ENCODE measurements around the gene ABHD12.

Gene ABHD12

DNA sequence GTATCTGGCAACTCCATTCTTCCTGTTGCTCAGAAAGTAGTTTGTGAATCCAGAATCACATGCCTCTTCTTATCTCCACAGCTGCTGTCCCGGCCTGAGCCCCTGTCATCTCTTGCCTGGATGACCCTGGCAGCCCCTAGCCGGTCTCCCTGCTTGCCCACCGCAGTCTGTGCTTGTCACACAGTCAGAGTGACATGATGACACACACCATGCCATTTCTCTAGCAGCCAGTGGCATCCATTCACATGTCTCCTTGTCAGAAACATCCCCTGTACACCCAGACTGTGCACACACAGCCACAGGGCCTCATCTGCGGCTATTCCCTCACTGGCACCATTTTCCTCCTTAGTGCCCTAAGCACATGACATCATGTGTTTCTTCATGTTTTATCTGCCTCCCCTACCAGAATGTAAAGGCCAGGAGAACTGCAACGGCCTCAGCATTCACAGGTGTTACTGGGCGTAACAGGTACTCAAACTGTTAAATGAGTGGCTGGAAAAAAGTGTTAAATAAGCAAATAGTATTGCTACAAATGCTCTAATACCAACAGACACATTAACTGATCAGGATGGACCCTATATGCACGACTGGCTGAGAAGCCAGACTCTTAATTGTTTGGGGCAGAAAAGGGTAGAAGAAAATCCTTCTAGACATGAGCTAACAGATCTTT, 9.6 kb downstream of the ABHD12 start:
- DNase-seq, result no peak

DNA sequence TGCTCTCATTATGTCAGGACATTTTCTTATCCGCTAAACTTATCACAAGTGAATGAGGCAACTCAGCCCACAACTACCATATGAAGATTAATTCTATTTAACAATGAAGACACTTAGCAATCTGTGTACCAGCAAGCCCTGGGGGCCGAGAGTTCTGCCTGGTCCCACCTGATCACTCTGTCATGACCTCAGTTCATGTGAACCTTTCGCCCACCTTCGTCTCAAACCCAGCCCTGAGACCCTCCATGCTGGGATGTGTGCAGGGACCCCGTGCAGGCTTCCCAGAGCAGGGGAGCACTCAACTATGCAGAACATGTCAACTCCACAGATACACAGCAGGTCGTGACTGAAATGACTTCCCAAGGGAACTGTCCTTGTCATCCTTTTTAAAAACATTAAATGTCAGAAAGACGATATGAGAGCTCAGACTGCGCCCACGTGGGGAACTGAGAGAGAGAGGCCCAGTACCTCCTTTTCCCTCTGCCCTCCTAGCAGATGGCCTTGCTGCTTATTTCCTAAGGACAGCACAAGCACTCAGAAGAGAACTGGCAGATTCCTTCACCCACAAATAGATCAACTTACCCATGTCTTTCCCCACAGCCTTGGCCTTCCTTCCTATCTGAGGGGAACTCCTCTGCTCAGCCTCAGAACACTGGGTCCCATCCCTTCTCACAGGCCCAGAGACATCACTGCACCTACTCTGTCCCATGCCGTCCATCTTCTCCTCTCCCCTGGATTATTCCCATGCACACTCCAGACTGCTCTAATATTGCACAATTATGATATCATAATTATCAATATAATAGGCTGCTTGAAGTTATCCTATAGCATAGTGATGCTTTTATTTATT, 11.5 kb downstream of the ABHD12 start:
- DNase-seq, result no peak

DNA sequence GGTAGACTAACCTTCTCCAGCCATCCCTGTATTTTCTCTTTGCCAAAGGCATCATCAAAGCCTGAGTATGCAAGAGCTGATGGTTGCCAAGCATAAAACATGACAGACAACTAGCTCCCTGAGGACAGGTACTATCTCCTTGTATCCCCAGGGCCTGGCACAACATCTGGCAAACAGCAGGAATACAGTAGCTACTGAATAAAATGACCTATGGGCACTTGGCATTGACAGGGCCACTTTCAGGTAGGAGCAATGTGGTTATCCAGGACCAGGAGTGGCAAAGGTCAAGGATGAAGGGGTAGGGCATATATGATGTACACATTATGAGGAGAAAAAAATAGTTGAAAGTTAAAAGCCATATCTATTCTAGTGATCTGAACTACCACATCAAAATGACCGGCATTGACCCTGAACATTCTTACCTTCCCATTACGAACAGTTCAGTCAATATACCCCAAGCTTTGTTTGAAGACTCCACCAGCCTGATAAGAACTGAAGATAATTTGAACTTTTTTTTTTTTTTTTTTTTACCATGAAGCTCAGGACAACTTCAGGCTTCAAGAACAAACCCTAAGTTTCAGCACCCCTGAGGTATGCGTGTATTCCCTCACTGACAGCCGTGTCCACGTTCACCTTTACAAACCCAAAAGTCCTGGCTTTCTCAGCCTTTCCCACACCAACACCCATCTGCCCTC, 12.3 kb downstream of the ABHD12 start:
- no peak for DNase-seq

DNA sequence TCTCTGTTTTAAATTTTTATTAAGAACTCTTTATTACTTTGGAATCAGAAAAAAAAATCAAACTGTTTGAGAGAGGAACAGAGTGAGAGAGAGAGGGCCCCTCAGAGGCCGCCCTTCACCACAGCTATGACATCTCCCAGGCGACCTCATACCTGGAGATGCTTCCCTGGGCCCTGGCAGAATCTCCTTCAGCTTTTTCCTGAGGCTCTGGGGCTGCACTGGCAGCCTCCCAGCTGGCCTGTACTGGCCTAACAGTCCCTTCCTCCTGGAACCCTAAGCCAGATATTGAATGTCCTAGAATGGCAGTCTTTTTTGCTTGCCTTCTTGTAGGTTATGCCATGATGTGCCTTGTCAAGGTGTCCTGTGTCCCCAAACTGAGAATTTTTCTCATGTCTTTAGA, 13.7 kb downstream of the ABHD12 start:
- no peak for DNase-seq

DNA sequence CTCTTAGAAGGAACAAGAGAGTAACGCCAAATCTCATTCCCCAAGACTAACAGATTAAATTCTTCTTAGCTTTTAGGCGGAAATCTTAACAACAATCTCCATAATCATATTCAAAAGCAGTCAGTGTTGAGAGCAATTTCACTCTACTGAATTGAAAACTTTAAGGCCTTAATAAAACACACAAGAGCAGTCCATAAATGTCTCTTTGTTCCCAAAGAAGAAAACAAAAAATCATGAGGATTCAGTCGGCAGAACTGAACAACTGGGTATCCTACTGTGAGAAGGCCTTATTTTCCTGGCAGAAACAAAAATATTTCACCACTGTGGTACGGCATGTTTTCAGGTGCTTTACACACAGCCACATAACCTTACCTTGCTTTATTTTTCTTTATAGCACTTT, 14.4 kb downstream of the ABHD12 start:
- DNase-seq, result no peak

DNA sequence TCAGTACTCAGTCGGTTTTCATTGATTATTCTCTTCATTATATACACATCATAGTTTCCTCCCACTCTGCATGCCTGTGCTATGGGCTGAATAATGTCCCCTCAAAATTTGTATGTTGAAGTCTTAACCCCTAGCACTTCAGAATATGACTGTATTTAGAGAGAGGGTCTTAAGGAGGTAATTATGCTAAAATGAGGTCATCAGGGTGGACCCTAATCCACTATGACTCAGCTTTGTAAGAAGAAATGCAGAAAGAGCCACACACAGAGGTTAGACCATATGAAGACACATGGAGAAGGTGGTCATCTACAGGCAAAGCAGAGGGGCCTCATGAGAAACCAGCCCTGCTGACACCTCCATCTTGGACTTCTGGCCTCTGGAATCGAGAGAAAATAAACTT, 15.8 kb downstream of the ABHD12 start:
- no peak for DNase-seq

DNA sequence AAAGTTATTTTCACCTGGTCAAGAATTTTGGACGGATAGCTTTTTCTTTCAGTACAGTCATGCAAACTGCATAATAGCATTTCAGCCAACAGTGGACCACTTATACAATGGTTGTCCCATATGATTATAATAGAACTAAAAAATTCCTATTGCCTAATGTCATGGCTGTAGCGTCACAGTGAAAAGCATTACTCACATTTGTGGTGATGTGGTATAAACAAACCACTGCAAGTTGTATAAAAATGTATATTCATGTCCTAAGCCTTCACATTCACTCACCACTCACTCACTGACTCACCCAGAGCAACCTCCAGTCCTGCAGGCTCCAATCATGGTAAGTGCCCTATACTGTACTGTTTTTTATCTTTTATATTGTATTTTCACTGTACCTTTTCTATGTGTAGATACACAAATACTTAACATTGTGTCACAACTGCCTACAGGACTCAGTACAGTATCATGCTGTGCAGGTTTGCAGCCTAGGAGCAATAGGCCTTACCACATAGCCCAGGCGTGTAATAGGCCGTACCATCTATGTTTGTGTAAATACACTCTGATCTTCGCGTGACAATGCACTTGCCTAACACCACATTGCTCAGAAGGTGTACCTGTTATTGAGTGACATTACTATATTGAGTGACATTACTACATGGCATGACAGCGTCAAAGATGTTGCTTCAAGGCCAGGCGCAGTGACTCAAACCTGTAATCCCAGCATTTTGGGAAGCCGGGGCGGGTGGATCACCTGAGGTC, 17.9 kb downstream of the ABHD12 start:
- DNase-seq, result no peak

DNA sequence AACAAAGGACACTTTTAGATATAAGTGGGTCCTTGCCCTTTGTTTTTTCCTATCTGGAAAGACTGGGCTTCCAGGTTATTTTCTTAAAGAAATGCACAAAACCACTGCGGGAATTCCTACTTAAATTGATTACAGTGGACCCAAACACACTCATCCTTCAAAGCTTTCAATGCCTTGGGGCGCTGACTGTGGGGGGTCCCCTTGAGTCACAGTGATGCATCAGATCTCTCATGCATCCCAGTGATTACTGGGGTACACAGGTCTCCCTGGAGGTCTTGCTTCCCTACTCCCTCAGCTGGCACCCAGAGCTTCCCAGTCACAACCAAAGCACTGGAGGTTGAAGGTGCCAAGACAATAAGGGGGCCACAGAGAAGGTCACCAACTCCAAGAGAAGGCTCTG, 20.7 kb downstream of the ABHD12 start:
- DNase-seq, result no peak

DNA sequence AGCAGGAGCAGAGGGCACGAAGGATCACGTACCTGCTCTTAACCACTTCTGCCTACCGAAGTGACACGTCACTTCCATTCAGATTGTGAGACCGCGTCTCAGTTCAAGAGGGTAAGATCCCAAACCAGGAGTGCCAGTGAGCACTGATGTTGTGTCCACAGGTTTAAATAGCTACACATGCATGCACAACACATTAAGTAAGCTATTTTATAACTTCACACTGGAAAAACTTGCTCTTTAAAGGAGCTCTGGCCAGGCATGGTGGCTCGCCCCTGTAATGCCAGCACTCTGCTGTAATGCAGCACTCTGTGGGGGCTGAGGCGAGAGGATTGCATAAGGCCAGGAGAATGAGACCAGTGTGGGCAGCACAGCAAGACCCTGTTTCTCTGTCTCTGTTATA, 21.1 kb downstream of the ABHD12 start:
- DNase-seq, result no peak

DNA sequence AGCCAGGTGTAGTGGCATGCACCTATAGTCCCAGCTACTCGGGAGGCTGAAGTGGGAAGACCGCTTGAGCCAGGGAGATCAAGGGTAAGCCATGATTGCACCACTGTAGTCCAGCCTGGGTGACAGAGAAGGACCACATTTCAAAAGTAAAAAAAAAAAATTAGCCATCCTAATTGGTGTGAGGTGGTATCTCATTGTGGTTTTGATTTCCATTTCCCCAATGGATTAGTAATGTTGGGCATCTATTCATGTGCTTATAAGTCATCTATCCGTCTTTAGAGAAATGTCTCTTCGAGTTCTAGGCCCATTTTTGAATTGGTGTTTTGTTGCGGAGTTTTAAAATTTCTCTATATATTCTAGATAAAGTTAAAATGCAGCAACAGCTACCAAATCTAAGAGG, 21.7 kb downstream of the ABHD12 start:
- DNase-seq, result no peak

DNA sequence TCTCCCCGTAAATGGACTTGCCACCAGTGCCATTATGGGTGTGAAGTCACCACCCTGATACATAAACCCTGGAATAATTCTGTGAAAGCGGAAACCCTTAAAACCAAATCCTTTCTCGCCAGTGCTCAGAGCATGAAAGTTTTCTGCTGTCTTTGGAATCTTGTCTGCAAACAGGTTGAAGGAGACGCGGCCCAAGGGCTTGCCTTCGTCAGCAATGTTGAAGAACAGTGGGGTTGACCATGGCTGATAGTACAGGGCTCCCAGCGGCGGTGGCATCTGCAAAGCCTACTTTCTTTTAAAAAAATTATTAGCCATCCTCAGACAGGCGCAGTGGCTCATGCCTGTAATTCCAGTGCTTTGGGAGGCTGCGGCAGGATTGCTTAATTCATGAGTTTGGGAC, 22.1 kb downstream of the ABHD12 start:
- no peak for DNase-seq

DNA sequence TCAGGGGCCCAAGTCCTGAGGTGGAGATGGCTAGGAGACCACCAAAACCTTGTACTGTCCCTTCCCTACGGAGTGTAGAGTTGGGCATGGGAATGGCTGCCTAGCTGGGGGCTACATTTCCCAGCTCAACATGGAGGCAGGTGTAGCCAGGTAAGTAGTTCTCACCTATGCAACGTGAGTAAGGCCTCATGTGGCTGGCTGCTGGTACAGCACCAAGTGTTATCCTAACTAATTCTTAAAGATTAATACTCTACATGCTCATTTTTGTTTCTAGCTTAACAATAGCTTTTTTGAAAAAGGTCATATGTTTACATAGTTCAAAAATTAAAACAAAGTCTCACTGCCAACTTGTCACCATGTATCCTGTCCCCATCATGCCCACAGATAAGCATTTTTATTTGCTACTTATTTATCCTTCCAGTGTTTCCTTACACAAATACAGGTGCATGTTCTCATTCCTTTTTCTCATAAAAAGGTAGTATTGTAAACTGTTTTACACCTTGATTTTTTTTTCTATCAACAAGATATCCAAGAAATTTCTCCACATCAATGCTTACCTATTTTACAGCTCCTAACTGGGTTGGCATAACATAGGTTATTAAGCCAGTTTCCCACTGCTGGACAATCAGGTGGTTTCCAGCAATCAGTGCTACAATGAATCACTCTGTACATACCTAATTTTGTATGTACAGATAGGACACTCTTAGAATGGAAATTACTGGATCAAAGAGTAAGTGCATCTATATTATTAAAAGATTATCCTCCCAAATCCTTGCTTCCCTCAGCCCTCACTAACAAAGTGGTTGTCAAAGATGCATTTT, 25.5 kb downstream of the ABHD12 start:
- no peak for DNase-seq

DNA sequence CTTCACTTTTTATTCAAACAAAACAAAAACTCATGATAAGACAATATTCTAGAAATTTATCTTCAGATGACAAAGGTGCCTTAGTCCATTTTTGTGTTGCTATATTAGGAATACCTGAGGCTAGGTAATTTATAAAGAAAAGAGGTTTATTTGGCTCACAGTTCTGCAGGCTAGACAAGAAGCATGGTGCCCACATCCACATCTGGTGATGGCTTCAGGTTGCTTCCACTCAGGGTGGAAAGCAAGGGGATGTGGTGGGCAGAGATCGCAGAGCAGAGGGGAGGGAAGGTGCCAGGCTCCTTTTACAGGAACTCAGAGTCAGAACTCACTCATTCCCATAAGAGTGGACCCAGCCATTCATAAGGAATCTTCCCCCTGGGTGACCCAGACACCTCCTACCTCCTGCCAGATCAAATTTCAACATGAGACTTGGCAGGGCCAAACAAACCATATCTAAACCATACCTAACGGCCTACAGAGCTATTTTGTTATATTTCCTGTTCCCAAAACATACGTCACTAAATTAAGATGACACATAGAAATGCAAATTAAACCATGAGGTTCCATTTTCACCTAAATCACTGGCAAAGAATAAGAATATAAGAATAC, 26.4 kb downstream of the ABHD12 start:
- DNase-seq, result no peak

DNA sequence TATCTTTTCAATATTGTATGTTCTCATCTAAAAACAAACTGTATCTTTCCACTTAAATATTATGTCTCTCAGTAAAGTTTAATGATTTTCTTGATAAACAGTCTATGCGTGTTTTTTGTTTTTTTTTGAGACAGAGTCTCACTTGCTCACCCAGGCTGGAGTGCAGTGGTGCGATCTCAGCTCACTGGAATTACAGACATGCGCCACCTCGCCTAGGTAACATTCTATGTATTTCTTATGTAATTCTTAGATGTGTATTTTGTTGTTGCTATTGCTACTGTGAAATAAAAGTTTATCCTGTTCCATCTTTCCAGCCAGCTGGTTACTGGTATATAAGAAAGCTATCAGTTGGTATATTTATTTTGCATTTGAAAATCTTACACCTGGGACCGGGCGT, 29.4 kb downstream of the ABHD12 start:
- no peak for DNase-seq

DNA sequence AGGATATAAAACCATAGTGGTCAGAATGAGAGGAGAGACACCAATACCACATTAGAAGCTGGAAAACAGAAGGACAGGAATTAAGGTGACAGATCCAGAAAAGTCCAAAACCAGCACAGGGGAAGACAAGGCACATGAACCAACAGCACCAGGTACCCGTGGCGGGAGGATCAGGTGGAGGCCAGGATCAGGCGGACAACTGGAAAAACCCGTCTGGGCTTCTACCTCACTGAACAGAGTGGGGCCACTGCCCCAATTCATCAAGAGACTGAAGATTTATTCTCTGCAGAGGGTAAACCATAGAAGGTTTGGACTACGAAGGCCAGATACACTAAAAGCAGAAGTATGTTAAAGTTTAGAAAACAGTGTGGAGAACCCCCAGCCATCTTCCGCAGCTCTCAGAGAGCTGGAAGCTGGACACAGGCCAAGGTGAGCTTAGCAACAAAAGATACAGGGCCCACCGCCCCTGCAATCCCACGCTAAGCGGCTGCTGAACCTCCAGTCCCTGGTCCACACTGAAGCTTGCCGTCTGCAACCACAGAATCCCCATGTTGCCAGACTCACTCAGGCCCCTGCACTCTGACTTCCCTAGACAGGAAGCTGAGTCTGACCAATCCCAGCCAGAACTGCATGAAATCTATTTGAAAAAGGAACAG, 29.9 kb downstream of the ABHD12 start:
- DNase-seq, result no peak

DNA sequence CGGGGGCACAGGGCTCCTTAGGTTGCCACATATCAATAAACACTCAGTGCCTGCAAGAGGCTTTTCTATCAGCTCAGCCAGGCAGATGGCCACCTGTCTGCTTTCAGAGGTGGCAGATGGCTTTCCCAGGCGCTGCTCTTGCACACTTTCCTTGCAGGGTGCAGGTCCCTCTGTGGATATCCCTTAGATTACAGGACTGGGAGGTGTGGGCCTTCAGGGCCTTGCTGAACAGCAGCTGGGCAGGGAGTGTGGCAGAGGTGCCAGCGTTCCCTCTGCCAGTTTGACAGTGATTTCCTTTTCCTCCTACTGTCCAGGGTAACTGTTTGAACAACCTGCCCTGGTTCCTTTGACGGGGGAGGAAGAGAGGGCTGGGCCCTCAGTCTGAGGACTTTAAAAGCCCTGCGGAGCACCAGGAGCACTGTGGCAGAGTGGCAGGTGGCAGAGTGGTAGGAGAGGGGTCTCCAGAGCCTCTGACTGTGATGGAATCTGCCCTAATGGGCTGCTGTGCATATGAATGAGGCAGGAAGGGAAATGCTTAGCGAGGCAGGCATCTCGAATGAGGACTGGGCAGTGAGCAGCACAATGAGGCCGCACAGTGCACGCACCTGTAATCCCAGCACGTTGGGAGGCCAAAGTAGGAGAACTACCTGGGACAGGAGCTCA, 34.2 kb downstream of the ABHD12 start:
- no peak for DNase-seq

DNA sequence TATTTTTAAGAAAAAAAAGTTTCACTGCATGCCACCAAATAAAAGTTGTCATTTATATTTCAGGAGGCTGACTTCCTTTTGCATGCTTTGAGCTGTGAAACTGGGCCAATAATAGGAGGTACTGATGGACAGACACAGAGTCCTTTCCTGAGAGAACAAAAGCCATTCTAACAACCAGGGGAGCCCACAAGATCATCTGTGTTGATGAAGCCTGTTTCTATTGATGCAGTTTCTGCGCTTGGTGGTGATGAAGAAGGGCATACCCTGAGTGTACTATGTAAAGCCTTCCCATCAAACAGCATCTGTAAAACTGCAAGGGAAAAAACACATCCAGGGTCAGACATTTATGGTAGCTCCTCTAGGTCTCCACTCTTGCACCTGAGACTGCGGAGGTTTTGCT, 34.8 kb downstream of the ABHD12 start:
- no peak for DNase-seq

DNA sequence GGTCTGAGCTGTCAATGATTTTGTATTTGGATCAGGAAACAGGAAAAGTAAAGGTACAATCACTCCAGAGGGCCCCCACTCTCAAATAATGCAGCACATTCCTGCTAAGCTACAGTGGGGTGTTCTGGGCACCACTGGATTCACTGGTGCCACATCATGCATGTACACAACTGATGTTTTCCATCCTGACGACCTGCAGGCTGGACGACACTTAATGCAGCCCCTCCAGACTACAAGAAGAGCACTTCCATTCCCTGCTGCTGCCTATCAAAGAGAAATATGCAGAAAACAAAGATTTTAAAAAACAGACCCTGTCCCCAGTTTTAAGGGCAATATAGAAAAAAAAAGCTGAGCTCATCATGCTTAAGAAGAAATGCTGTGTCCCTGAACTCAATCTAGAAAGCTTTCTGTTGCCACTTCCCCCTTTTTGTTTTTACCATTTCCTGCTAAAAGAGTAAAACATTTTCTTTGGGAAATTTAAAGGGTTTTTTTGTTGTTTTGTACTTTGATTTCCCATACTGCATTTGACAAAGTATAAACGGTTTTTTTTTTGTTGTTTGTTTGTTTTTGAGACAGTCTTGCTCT, 35.5 kb downstream of the ABHD12 start:
- no peak for DNase-seq

DNA sequence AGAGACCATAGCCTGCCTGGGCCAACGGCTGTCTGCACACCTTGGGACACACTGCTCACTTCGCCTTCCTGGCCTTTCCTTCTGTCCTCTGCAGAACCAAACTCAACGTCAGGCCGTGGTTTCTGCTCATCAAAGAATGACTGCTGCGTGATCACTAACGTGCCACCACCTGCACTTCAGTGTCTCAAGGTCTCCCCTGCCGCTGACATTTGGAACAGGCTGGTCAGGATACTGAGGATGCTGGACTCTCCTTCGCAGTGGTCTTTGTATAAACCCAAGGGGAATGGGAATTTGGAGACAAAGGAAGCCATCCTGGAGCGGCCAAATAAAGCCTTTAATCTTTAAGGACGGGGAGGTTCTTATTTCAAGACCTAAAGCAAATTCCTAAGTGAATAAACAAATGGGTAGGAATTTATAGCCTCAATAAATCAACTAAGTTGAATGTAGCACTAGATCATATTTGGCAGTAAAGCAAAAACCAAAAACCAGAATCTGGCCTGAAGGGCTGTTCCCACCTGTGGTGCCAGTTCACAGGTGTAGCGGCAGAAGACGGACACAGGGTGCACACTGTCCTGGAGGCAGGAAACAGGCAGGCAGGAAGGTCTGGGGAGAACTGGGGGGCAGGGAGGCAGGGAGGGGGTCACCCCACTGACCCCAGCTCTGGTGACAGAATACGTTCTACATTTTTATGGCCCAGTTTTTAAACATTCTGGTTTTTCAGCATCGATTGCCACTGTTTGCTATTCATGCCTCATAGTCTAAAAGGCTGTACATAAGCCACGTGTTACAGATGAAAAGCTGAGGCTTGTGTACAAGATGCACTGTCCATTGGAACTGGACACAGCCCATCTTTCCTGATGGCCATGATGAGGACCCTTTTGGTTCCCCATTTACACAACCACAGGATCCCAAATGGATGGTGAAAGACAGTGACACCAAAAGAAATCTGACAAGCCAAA, 36.6 kb downstream of the ABHD12 start:
- no peak for DNase-seq
